Measurements from ENCODE around the gene CISD1. TPM values are rescaled to one million over a fixed set of nuclear protein-coding genes. Genes with fewer than 3 reads are reported as not detected.
A peak's percentile ranks its signal among the peaks of the same experiment; 100 is the strongest.

Gene CISD1
- total and polyA plus RNA-seq, 10 of the 15 experiments (the other 5 are each of a cell fraction or from before 2014, with no cell fraction given) = 23.0 to 162 (median 58.5) TPM

DNA sequence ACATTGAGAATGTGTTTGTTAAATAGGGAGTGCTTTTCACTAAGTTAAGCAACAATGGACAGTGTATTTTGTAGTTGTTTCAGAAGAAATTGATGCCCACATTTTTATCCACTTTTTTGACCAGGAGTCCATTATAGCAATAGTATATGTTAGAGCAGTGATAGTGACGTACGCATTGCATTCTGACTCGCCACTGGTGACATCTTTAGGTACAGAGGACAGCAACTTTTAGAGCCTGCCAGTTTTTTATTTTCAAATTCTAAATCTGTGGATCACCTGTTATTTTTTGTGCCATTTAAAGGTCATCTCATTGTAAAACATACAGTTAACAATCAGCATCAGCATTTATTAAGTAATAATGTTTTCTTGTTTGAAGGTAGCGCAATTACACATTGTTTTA is 67.3 kb downstream of the CISD1 start:
- Histone ChIP-seq H3K79me2 (ENCODE audit: control insufficient read depth, insufficient read depth, low read length) (peaks cover 29% of the 10 kb centered on the region), H3K9ac (ENCODE audit: control insufficient read depth, insufficient read depth, low read length) (no peak overlapping the region; the same call in 1 of the 2 replicates), H3K27me3 (replicated peaks in 1 of 2; ENCODE audit: control insufficient read depth in 2 of 2, insufficient read depth in 2 of 2, low read length in 1 of 2) (peaks cover 0 to 3% of the 10 kb centered on the region in 2 experiments; a peak in 1 of 4 replicates), H3K4me2 (ENCODE audit: control insufficient read depth, insufficient read depth) (peak overlapping the region; percentile 80), H3K9me3 (replicated peaks; ENCODE audit: control insufficient read depth, insufficient read depth, low read length) (no peaks in the 10 kb centered on the region), H4K20me1 (ENCODE audit: control insufficient read depth, insufficient read depth) (no peaks in the 10 kb centered on the region), H3K27ac (ENCODE audit: control insufficient read depth, insufficient read depth) (no peak overlapping the region), H3K4me3 (peak overlapping the region; percentile 95), H3K36me3 (ENCODE audit: control insufficient read depth in 2 of 2, insufficient read depth in 2 of 2, low read length in 1 of 2) (no peaks in the 10 kb centered on the region), H2AFZ (ENCODE audit: control insufficient read depth, low read depth, low read length) (no peak overlapping the region), H3K4me1 (ENCODE audit: control insufficient read depth, insufficient read depth, low read length) (peaks cover 4% of the 10 kb centered on the region; the same call in 1 of the 2 replicates)
- CTCF ChIA-PET = interaction anchor here (2.1 kb wide), 1 partner anchor 48 kb away, joined by 6 read pairs; the partner anchor contains the start of gene TFAM
- TF ChIP-seq, protein P1, sequence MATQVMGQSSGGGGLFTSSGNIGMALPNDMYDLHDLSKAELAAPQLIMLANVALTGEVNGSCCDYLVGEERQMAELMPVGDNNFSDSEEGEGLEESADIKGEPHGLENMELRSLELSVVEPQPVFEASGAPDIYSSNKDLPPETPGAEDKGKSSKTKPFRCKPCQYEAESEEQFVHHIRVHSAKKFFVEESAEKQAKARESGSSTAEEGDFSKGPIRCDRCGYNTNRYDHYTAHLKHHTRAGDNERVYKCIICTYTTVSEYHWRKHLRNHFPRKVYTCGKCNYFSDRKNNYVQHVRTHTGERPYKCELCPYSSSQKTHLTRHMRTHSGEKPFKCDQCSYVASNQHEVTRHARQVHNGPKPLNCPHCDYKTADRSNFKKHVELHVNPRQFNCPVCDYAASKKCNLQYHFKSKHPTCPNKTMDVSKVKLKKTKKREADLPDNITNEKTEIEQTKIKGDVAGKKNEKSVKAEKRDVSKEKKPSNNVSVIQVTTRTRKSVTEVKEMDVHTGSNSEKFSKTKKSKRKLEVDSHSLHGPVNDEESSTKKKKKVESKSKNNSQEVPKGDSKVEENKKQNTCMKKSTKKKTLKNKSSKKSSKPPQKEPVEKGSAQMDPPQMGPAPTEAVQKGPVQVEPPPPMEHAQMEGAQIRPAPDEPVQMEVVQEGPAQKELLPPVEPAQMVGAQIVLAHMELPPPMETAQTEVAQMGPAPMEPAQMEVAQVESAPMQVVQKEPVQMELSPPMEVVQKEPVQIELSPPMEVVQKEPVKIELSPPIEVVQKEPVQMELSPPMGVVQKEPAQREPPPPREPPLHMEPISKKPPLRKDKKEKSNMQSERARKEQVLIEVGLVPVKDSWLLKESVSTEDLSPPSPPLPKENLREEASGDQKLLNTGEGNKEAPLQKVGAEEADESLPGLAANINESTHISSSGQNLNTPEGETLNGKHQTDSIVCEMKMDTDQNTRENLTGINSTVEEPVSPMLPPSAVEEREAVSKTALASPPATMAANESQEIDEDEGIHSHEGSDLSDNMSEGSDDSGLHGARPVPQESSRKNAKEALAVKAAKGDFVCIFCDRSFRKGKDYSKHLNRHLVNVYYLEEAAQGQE (IDR thresholded peaks at IDR 0.05; ENCODE audit: low read depth, low read length) = peak; percentile 63; the same call in 1 of the 2 replicates
- TF ChIP-seq, protein P2, sequence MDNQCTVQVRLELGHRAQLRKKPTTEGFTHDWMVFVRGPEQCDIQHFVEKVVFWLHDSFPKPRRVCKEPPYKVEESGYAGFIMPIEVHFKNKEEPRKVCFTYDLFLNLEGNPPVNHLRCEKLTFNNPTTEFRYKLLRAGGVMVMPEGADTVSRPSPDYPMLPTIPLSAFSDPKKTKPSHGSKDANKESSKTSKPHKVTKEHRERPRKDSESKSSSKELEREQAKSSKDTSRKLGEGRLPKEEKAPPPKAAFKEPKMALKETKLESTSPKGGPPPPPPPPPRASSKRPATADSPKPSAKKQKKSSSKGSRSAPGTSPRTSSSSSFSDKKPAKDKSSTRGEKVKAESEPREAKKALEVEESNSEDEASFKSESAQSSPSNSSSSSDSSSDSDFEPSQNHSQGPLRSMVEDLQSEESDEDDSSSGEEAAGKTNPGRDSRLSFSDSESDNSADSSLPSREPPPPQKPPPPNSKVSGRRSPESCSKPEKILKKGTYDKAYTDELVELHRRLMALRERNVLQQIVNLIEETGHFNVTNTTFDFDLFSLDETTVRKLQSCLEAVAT (IDR thresholded peaks at IDR 0.05) = 0 out of 2 replicates have a peak, but pooled peaks have one; percentile 21
- no peak for TF ChIP-seq BACH1 (IDR thresholded peaks at IDR 0.05; ENCODE audit: borderline replicate concordance)
- no TSS peak for BruUV-seq (replicated peaks)
- in situ Hi-C loops (cut with MboI) = no loop called here
- SMC1A ChIA-PET (ENCODE audit: uncharacterized antibody, unreplicated experiment) = no interaction called here
- FAIRE-seq (no peak), DNase-seq (ENCODE audit: low read depth, low spot score) (no peak), ATAC-seq (no peak)
- POLR2A ChIA-PET = interaction anchor here (2.1 kb wide), 1 partner anchor 49 kb away, joined by 10 read pairs; the partner anchor contains the start of gene TFAM
- 95% methylated on average over 4 of the region's 4 CpGs for WGBS (ENCODE audit: insufficient coverage, insufficient replicate concordance, low lambda C conversion rate, missing lambda C conversion rate)
- RAD21 ChIA-PET (ENCODE audit: unreplicated experiment) = interaction anchor here (1.9 kb wide), 1 partner anchor 48 kb away, joined by 11 read pairs; no protein-coding TSS in a partner anchor
- intact Hi-C loops (cut with micrococcal nuclease; ENCODE audit: unreplicated experiment) = loop anchor here (5.0 kb wide), 2 partner anchors 36 to 69 kb away; partner anchors contain the start of genes CISD1 and IPMK

Other genes with a start within 250 kb of the CISD1 start
- 3.7 and 4.2 TPM in 2 replicates for gene IPMK, start 1.3 kb upstream of the CISD1 start, total RNA-seq (2014; rRNA removed)
- 4.4 and 4.6 TPM in 2 replicates for gene IPMK, start 1.3 kb upstream of the CISD1 start, total RNA-seq (2014; rRNA removed; fragmentation: Illumina TruSeq; extraction: Trizol)
- 3.5 and 3.8 TPM in 2 replicates for gene IPMK, start 1.3 kb upstream of the CISD1 start, total RNA-seq (2021)
- 7.5 and 14.8 TPM in 2 replicates for gene IPMK, start 1.3 kb upstream of the CISD1 start, polyA plus RNA-seq (2011; rRNA removed)
- gene IPMK, start 1.3 kb upstream of the CISD1 start, polyA plus RNA-seq (2014; fragmentation: Illumina TruSeq; extraction: Trizol) = 3.4 and 4.2 TPM in 2 replicates
- 1 to 10 TPM in 1 of 2 experiments, under 1 TPM in 1; 0.84 to 1.5 TPM for gene IPMK, start 1.3 kb upstream of the CISD1 start, polyA plus RNA-seq (2014; fragmentation: Nextera tagmentation; extraction: Ambion mirVana)
- gene IPMK, start 1.3 kb upstream of the CISD1 start, polyA plus RNA-seq (2014; rRNA removed) = 2.0 and 2.3 TPM in 2 replicates
- 1 to 10 TPM; 3.8 to 4.1 TPM for gene IPMK, start 1.3 kb upstream of the CISD1 start, polyA plus RNA-seq (2016; fragmentation: Nextera tagmentation; extraction: Ambion mirVana)
- 10.4 and 12.4 TPM in 2 replicates for gene UBE2D1, start 65.8 kb downstream of the CISD1 start, total RNA-seq (2014; rRNA removed)
- gene UBE2D1, start 65.8 kb downstream of the CISD1 start, total RNA-seq (2014; rRNA removed; fragmentation: Illumina TruSeq; extraction: Trizol) = 14.7 and 14.9 TPM in 2 replicates
- 13.0 and 13.4 TPM in 2 replicates for gene UBE2D1, start 65.8 kb downstream of the CISD1 start, total RNA-seq (2021)
- gene UBE2D1, start 65.8 kb downstream of the CISD1 start, polyA plus RNA-seq (2011; rRNA removed) = 29.0 and 46.3 TPM in 2 replicates
- gene UBE2D1, start 65.8 kb downstream of the CISD1 start, polyA plus RNA-seq (2014; fragmentation: Illumina TruSeq; extraction: Trizol) = 16.1 and 17.9 TPM in 2 replicates
- gene UBE2D1, start 65.8 kb downstream of the CISD1 start, polyA plus RNA-seq (2014; fragmentation: Nextera tagmentation; extraction: Ambion mirVana) = 10 to 100 TPM in 1 of 2 experiments, 1 to 10 TPM in 1; 6.1 to 17.8 TPM
- gene UBE2D1, start 65.8 kb downstream of the CISD1 start, polyA plus RNA-seq (2014; rRNA removed) = 8.9 and 11.3 TPM in 2 replicates
- gene UBE2D1, start 65.8 kb downstream of the CISD1 start, polyA plus RNA-seq (2016; fragmentation: Nextera tagmentation; extraction: Ambion mirVana) = 10 to 100 TPM; 30.7 to 32.0 TPM
- 75.2 and 77.7 TPM in 2 replicates for gene TFAM, start 116.2 kb downstream of the CISD1 start, total RNA-seq (2014; rRNA removed)
- gene TFAM, start 116.2 kb downstream of the CISD1 start, total RNA-seq (2014; rRNA removed; fragmentation: Illumina TruSeq; extraction: Trizol) = 87.1 and 93.6 TPM in 2 replicates
- 88.5 and 93.1 TPM in 2 replicates for gene TFAM, start 116.2 kb downstream of the CISD1 start, total RNA-seq (2021)
- 52.4 and 73.7 TPM in 2 replicates for gene TFAM, start 116.2 kb downstream of the CISD1 start, polyA plus RNA-seq (2011; rRNA removed)
- gene TFAM, start 116.2 kb downstream of the CISD1 start, polyA plus RNA-seq (2014; fragmentation: Illumina TruSeq; extraction: Trizol) = 68.9 and 79.5 TPM in 2 replicates
- 100 to 1,000 TPM in 1 of 2 experiments, 10 to 100 TPM in 1; 96.1 to 114 TPM for gene TFAM, start 116.2 kb downstream of the CISD1 start, polyA plus RNA-seq (2014; fragmentation: Nextera tagmentation; extraction: Ambion mirVana)
- 44.9 and 56.3 TPM in 2 replicates for gene TFAM, start 116.2 kb downstream of the CISD1 start, polyA plus RNA-seq (2014; rRNA removed)
- 100 to 1,000 TPM; 131 to 135 TPM for gene TFAM, start 116.2 kb downstream of the CISD1 start, polyA plus RNA-seq (2016; fragmentation: Nextera tagmentation; extraction: Ambion mirVana)
- gene BICC1, start 243.7 kb downstream of the CISD1 start, total RNA-seq (2014; rRNA removed) = under 0.01 TPM in 1 of 2 replicates, not detected in the other
- 0.04 TPM in 1 of 2 replicates, not detected in the other for gene BICC1, start 243.7 kb downstream of the CISD1 start, total RNA-seq (2014; rRNA removed; fragmentation: Illumina TruSeq; extraction: Trizol)
- gene BICC1, start 243.7 kb downstream of the CISD1 start, total RNA-seq (2021) = 0.08 and 0.10 TPM in 2 replicates
- 0.01 TPM in 1 of 2 replicates, not detected in the other for gene BICC1, start 243.7 kb downstream of the CISD1 start, polyA plus RNA-seq (2011; rRNA removed)
- 0.03 TPM in 1 of 2 replicates, not detected in the other for gene BICC1, start 243.7 kb downstream of the CISD1 start, polyA plus RNA-seq (2014; fragmentation: Illumina TruSeq; extraction: Trizol)
- gene BICC1, start 243.7 kb downstream of the CISD1 start, polyA plus RNA-seq (2014; fragmentation: Nextera tagmentation; extraction: Ambion mirVana) = under 1 TPM in 1 of 2 experiments, not detected in 1; 0.04 TPM
- not detected in 2 replicates for gene BICC1, start 243.7 kb downstream of the CISD1 start, polyA plus RNA-seq (2014; rRNA removed)
- under 1 TPM in 1 of 2 experiments, not detected in 1; 0.04 TPM for gene BICC1, start 243.7 kb downstream of the CISD1 start, polyA plus RNA-seq (2016; fragmentation: Nextera tagmentation; extraction: Ambion mirVana)

All from GM12878 (cell line).